K562 (cell line): Measurements from ENCODE around the gene SMG9. TPM values are rescaled to one million over a fixed set of nuclear protein-coding genes. Genes with fewer than 3 reads are reported as not detected.
A peak's percentile ranks its signal among the peaks of the same experiment; 100 is the strongest.

Experiments
- ARHGAP35 ChIP-seq: fragments of 450-650 bp; IDR thresholded peaks from 2 replicates; pipeline ENCODE4 v1.6.1; 2018; ENCODE audit not compliant: partially characterized antibody
- CBX1 ChIP-seq: sonication (generic); IDR thresholded peaks from 2 replicates; pipeline ENCODE4 v1.6.1; 2016; ENCODE audit warnings: antibody characterized with exemption, low read depth, mild to moderate bottlenecking
- CREBBP ChIP-seq: IDR thresholded peaks from one replicate; pipeline ENCODE4 v1.6.1; 2012; ENCODE audit warnings: low read depth, mild to moderate bottlenecking, control low read depth, inconsistent platforms, low read length
- CSDE1 ChIP-seq, 2 experiments: fragments of 450-650 bp; IDR thresholded peaks; 2 replicates each; pipeline ENCODE4 v1.6.1; 2016; ENCODE audit warnings: mild to moderate bottlenecking in 1 of 2
- CTCF ChIP-seq, 3 experiments: IDR thresholded peaks in 2 of 3; conservative IDR thresholded peaks in 1 of 3; 2 replicates each; pipeline ENCODE4 v1.5.1; 2011 to 2012; ENCODE audit warnings: low read length in 3 of 3, mild to moderate bottlenecking in 3 of 3, control low read depth in 2 of 3, improper control_type of control experiment in 1 of 3, inconsistent platforms in 1 of 3, low read depth in 1 of 3, mixed read lengths in 1 of 3, moderate library complexity in 1 of 3; ENCODE audit not compliant: insufficient read depth in 2 of 3
- FOXK1 ChIP-seq: sonication (generic); formaldehyde crosslinking; IDR thresholded peaks from 2 replicates; pipeline ENCODE4 v1.8.0; 2022; ENCODE audit warnings: missing genetic modification reagents, mild to moderate bottlenecking, borderline replicate concordance
- GMEB1 ChIP-seq: fragments of 250-450 bp; sonication (Bioruptor Pico); IDR thresholded peaks from 2 replicates; pipeline ENCODE4 v1.4.0; 2020; ENCODE audit warnings: mild to moderate bottlenecking
- GTF2A2 ChIP-seq: IDR thresholded peaks from 2 replicates; pipeline ENCODE4 v1.6.1; 2016; ENCODE audit warnings: mild to moderate bottlenecking, missing genetic modification characterization, missing compliant biosample characterization
- HBP1 ChIP-seq: fragments of 450-650 bp; formaldehyde crosslinking; IDR thresholded peaks from 2 replicates; pipeline ENCODE4 v1.4.0; 2022; ENCODE audit warnings: missing genetic modification characterization
- MYC ChIP-seq, 2 experiments: fragments of 250-450 bp in 1 of 2; sonication (Bioruptor Pico) in 1 of 2; IDR thresholded peaks; 2 replicates each; pipeline versions ENCODE4 v1.5.1 to v1.6.1; 2012 to 2021; ENCODE audit warnings: low read depth in 2 of 2, borderline replicate concordance in 1 of 2, improper control_type of control experiment in 1 of 2, low read length in 1 of 2, mild to moderate bottlenecking in 1 of 2, moderate library complexity in 1 of 2
- NFIX ChIP-seq: fragments of 250-450 bp; sonication (Bioruptor Pico); IDR thresholded peaks from 2 replicates; pipeline ENCODE4 v1.4.0; 2020; ENCODE audit warnings: low read depth, mild to moderate bottlenecking, moderate library complexity
- POLR2G ChIP-seq: fragments of 200-400 bp; formaldehyde crosslinking; IDR thresholded peaks from 2 replicates; pipeline ENCODE4 v1.6.1; 2017; ENCODE audit warnings: low read depth, mild to moderate bottlenecking, antibody characterized with exemption, low read length, moderate library complexity
- SMAD1 ChIP-seq: fragments of 150-350 bp; IDR thresholded peaks from 2 replicates; pipeline ENCODE4 v1.6.1; 2014; ENCODE audit warnings: low read length, low read depth; ENCODE audit not compliant: partially characterized antibody
- SMAD4 ChIP-seq: fragments of 250-450 bp; sonication (Bioruptor Pico); conservative IDR thresholded peaks from 2 replicates; pipeline ENCODE4 v1.8.0; 2021; ENCODE audit warnings: inconsistent platforms, mild to moderate bottlenecking, moderate library complexity
- TARDBP ChIP-seq: fragments of 450-650 bp; IDR thresholded peaks from 2 replicates; pipeline ENCODE4 v1.6.1; 2016
- ZNF280B ChIP-seq: fragments of 250-450 bp; sonication (Bioruptor Pico); IDR thresholded peaks from 2 replicates; pipeline ENCODE4 v1.5.1; 2021; ENCODE audit warnings: mild to moderate bottlenecking
- ZNF324 ChIP-seq: fragments of 250-450 bp; sonication (Bioruptor Pico); IDR thresholded peaks from 2 replicates; pipeline ENCODE4 v1.4.0; 2020; ENCODE audit warnings: mild to moderate bottlenecking
- ZNF785 ChIP-seq: fragments of 250-450 bp; sonication (Bioruptor Pico); IDR thresholded peaks from 2 replicates; pipeline ENCODE4 v1.4.0; 2020; ENCODE audit warnings: mild to moderate bottlenecking
- polyA plus RNA-seq, 8 experiments: library from polyadenylated mRNA; depleted of rRNA in 4 of 8; stranded (reverse) in 5 of 8; unstranded in 3 of 8; fragments of >200 nt; fragmentation: Nextera tagmentation in 2 of 8; fragmentation: Illumina TruSeq in 1 of 8; extraction: Ambion mirVana in 2 of 8; extraction: Trizol in 1 of 8; gene quantifications; 2 replicates each; pipeline versions ENCODE4 v1.2.1 to v1.2.3, GENCODE V29; 2011 to 2014; ENCODE audit warnings: inconsistent platforms in 1 of 8, missing spikeins in 1 of 8
- total RNA-seq, 7 experiments: library from RNA; depleted of rRNA in 6 of 7; stranded (reverse); fragments of >200 nt in 6 of 7; fragmentation: Illumina TruSeq in 2 of 7; extraction: Trizol in 2 of 7; gene quantifications; 2 replicates each; pipeline versions ENCODE4 v1.2.1 to v1.2.3, GENCODE V29; 2011 to 2021; ENCODE audit warnings: low replicate concordance in 1 of 7
- TF ChIP-seq, protein P1 (sequence below): fragments of 450-650 bp; formaldehyde crosslinking; IDR thresholded peaks from 2 replicates; pipeline ENCODE4 v1.4.0; 2022; ENCODE audit warnings: missing genetic modification characterization
- TF ChIP-seq, protein P2 (sequence below): fragments of 450-650 bp; formaldehyde crosslinking; IDR thresholded peaks from 2 replicates; pipeline ENCODE4 v1.4.0; 2020; ENCODE audit warnings: mild to moderate bottlenecking, moderate library complexity

SMG9 gene
- total and polyA plus RNA-seq, 9 of the 15 experiments (the other 6 are each of a cell fraction or from before 2014, with no cell fraction given), result 1.7 to 79.7 (median 40.2) TPM

DNA sequence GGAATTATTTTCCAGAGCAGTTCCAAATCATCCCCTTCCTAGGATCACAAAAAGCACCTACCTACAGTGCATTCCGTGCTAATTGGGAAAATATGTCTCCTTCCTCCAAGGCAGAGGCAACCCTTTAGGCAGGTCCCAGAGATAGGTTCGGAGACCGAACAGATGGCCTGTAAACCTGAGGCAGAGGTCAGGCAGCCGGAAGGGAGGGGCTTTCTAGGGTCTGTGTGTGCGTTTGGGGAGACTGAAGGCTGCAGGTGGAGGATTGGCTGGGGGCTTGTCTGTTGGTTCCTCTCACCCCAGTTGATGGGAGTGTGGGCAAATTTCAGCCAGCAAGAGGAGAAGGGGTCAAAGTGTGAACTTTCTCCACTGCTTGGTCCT, 19.0 kb upstream of the SMG9 start (continued):
- TF ChIP-seq, protein P1, sequence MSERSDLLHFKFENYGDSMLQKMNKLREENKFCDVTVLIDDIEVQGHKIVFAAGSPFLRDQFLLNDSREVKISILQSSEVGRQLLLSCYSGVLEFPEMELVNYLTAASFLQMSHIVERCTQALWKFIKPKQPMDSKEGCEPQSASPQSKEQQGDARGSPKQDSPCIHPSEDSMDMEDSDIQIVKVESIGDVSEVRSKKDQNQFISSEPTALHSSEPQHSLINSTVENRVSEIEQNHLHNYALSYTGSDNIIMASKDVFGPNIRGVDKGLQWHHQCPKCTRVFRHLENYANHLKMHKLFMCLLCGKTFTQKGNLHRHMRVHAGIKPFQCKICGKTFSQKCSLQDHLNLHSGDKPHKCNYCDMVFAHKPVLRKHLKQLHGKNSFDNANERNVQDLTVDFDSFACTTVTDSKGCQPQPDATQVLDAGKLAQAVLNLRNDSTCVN (CRISPR knock-in tag), result no peak
- no peak for TF ChIP-seq MYC (IDR thresholded peaks at IDR 0.05; ENCODE audit: low read depth, low read length)
- no peak for TF ChIP-seq MYC (CRISPR knock-in tag; IDR thresholded peaks at IDR 0.05; ENCODE audit: borderline replicate concordance, low read depth)
- no peak for TF ChIP-seq ZNF785 (CRISPR knock-in tag)
- TF ChIP-seq CBX1, result no peak
- TF ChIP-seq POLR2G, result no peak
- TF ChIP-seq CSDE1 (IDR thresholded peaks at IDR 0.05), result no peak
- TF ChIP-seq CREBBP, result no peak
- TF ChIP-seq FOXK1 (CRISPR knock-in tag), result no peak
- TF ChIP-seq ZNF324 (CRISPR knock-in tag), result no peak
- no peak for TF ChIP-seq NFIX (CRISPR knock-in tag)
- TF ChIP-seq CTCF (IDR thresholded peaks at IDR 0.05 in 2 of 3, conservative IDR thresholded peaks at IDR 0.05 in 1 of 3; ENCODE audit: insufficient read depth in 2 of 3, low read depth in 1 of 3, low read length in 3 of 3), result no peak
- no peak for TF ChIP-seq GTF2A2 (tag)
- no peak for TF ChIP-seq GMEB1 (CRISPR knock-in tag)
- no peak for TF ChIP-seq SMAD4 (CRISPR knock-in tag)
- peak; percentile 32 for TF ChIP-seq SMAD1
- no peak for TF ChIP-seq ZNF280B (CRISPR knock-in tag)
- no peak for TF ChIP-seq ARHGAP35
- no peak for TF ChIP-seq HBP1
- TF ChIP-seq, protein P2, sequence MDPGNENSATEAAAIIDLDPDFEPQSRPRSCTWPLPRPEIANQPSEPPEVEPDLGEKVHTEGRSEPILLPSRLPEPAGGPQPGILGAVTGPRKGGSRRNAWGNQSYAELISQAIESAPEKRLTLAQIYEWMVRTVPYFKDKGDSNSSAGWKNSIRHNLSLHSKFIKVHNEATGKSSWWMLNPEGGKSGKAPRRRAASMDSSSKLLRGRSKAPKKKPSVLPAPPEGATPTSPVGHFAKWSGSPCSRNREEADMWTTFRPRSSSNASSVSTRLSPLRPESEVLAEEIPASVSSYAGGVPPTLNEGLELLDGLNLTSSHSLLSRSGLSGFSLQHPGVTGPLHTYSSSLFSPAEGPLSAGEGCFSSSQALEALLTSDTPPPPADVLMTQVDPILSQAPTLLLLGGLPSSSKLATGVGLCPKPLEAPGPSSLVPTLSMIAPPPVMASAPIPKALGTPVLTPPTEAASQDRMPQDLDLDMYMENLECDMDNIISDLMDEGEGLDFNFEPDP (CRISPR knock-in tag), result no peak
- TF ChIP-seq TARDBP, result no peak
